Fibroblast of lung (primary cell): Measurements from ENCODE around the gene PDE4D. TPM values are rescaled to one million over a fixed set of nuclear protein-coding genes. Genes with fewer than 3 reads are reported as not detected.

Experiments used
- DNase-seq, 2 donors: peaks; one replicate each; pipeline versions ENCODE4 v3.0.0 to v3.0.0-alpha.2; 2010; ENCODE audit warnings: low read depth in 2 of 2
- H2AFZ ChIP-seq: 2 replicates; pipeline ENCODE4 v1.5.1; 2012; ENCODE audit warnings: low read length, control low read depth, inconsistent platforms
- H3K27ac ChIP-seq: 2 replicates; pipeline ENCODE4 v1.5.1; 2011; ENCODE audit warnings: low read length, control low read depth; ENCODE audit not compliant: insufficient read depth
- H3K27me3 ChIP-seq: 2 replicates; pipeline ENCODE4 v1.5.1; 2011; ENCODE audit warnings: mild to moderate bottlenecking, low read length; ENCODE audit not compliant: control insufficient read depth, insufficient read depth
- H3K36me3 ChIP-seq: 2 replicates; pipeline ENCODE4 v1.5.1; 2011; ENCODE audit warnings: low read length; ENCODE audit not compliant: control insufficient read depth, insufficient read depth
- H3K4me1 ChIP-seq: 2 replicates; pipeline ENCODE4 v1.5.1; 2011; ENCODE audit warnings: low read length; ENCODE audit not compliant: control insufficient read depth, insufficient read depth; ENCODE audit errors: extremely low read depth
- H3K4me2 ChIP-seq: 2 replicates; pipeline ENCODE4 v1.5.1; 2011; ENCODE audit warnings: low read length, control low read depth; ENCODE audit not compliant: insufficient read depth; ENCODE audit errors: extremely low read depth
- H3K4me3 ChIP-seq, 4 experiments: fragments of 200-600 bp in 1 of 4; sonication (generic) in 1 of 4; replicated peaks in 1 of 4; 2 replicates each; pipeline ENCODE4 v1.5.1; 2011 to 2016; ENCODE audit warnings: low read length in 4 of 4, low read depth in 3 of 4, mild to moderate bottlenecking in 3 of 4, control low read depth in 2 of 4, inconsistent platforms in 1 of 4, mixed read lengths in 1 of 4; ENCODE audit not compliant: insufficient read depth in 1 of 4; ENCODE audit errors: control extremely low read depth in 1 of 4
- H3K79me2 ChIP-seq: 2 replicates; pipeline ENCODE4 v1.5.1; 2012; ENCODE audit warnings: mild to moderate bottlenecking, low read length, inconsistent platforms; ENCODE audit not compliant: control insufficient read depth, insufficient read depth
- H3K9ac ChIP-seq: 2 replicates; pipeline ENCODE4 v1.5.1; 2011; ENCODE audit warnings: mild to moderate bottlenecking, low read length, control low read depth; ENCODE audit not compliant: insufficient read depth
- H3K9me3 ChIP-seq: 2 replicates; pipeline ENCODE4 v1.5.1; 2012; ENCODE audit warnings: low read depth, low read length; ENCODE audit not compliant: control insufficient read depth, insufficient read depth
- H4K20me1 ChIP-seq: 2 replicates; pipeline ENCODE4 v1.5.1; 2011; ENCODE audit warnings: low read length; ENCODE audit not compliant: control insufficient read depth, insufficient read depth; ENCODE audit errors: extremely low read depth
- CTCF ChIP-seq, 2 donors: IDR thresholded peaks in 1 of 2; conservative IDR thresholded peaks in 1 of 2; 1 replicate in 1 of 2; 2 replicates in 1 of 2; pipeline ENCODE4 v1.5.1; 2011 to 2012; ENCODE audit warnings: low read length in 2 of 2, control low read depth in 1 of 2, inconsistent platforms in 1 of 2, low read depth in 1 of 2, mild to moderate bottlenecking in 1 of 2
- EZH2 ChIP-seq: IDR thresholded peaks from 2 replicates; pipeline ENCODE4 v1.5.1; 2012; ENCODE audit warnings: low read length, control low read depth, mild to moderate bottlenecking; ENCODE audit errors: missing control alignments
- polyA plus RNA-seq, 2 donors: library from polyadenylated mRNA; depleted of rRNA in 1 of 2; stranded (reverse) in 1 of 2; unstranded in 1 of 2; fragments of >200 nt; gene quantifications; 2 replicates each; pipeline ENCODE4 v1.2.1, GENCODE V29; 2011 to 2012; ENCODE audit warnings: missing spikeins in 1 of 2
- total RNA-seq: library from RNA; depleted of rRNA; stranded (reverse); fragments of >200 nt; gene quantifications from 2 replicates; pipeline ENCODE4 v1.2.1, GENCODE V29; 2014

Gene PDE4D
- total and polyA plus RNA-seq, 2 donors (not counting 1 experiment from before 2014, with no cell fraction given), result 2.1 to 8.3 TPM

- H3K79me2 ChIP-seq, result no peaks in the 10 kb centered on the region
- H3K4me1 ChIP-seq, result peaks cover 3% of the 10 kb centered on the region
- no peak overlapping the region for H2AFZ ChIP-seq
- H3K27me3 ChIP-seq, result no peaks in the 10 kb centered on the region
- TF ChIP-seq CTCF (conservative IDR thresholded peaks at IDR 0.05 in 1 of 2, IDR thresholded peaks at IDR 0.05 in 1 of 2; ENCODE audit: low read depth in 1 of 2, low read length in 2 of 2), result no peak
- TF ChIP-seq EZH2, result no peak
- H4K20me1 ChIP-seq, result no peaks in the 10 kb centered on the region
- no peaks in the 10 kb centered on the region for H3K36me3 ChIP-seq
- no peak for DNase-seq
- no peak overlapping the region for H3K27ac ChIP-seq
- H3K4me3 ChIP-seq, result no peak overlapping the region
- H3K9ac ChIP-seq, result no peak overlapping the region
- no peaks in the 10 kb centered on the region for H3K9me3 ChIP-seq
- no peak overlapping the region for H3K4me2 ChIP-seq
These were observed 784.1 kb downstream of the PDE4D start for GRCh38 chr5:59109383-59109782.

GRCh38 chr5:59107692-59108091, 785.8 kb downstream of the PDE4D start:
- H3K4me2 ChIP-seq, result no peak overlapping the region
- DNase-seq, result peak in 1 of 2 donors; percentile 69
- no peak overlapping the region for H2AFZ ChIP-seq
- H3K27ac ChIP-seq, result no peak overlapping the region
- no peaks in the 10 kb centered on the region for H3K27me3 ChIP-seq
- H3K79me2 ChIP-seq, result no peaks in the 10 kb centered on the region
- H3K9ac ChIP-seq, result no peak overlapping the region
- H3K36me3 ChIP-seq, result no peaks in the 10 kb centered on the region
- no peaks in the 10 kb centered on the region for H4K20me1 ChIP-seq
- H3K4me1 ChIP-seq, result peaks cover 3% of the 10 kb centered on the region
- H3K9me3 ChIP-seq, result no peaks in the 10 kb centered on the region
- TF ChIP-seq CTCF (conservative IDR thresholded peaks at IDR 0.05 in 1 of 2, IDR thresholded peaks at IDR 0.05 in 1 of 2; ENCODE audit: low read depth in 1 of 2, low read length in 2 of 2) (no peak), EZH2 (no peak)
- H3K4me3 ChIP-seq, result no peak overlapping the region

GRCh38 chr5:59104400-59105127, 789.0 kb downstream of the PDE4D start:
- no peaks in the 10 kb centered on the region for H3K27me3 ChIP-seq
- H3K27ac ChIP-seq, result no peak overlapping the region
- H3K4me1 ChIP-seq, result peaks cover 3% of the 10 kb centered on the region
- peak in 1 of 2 donors; percentile 26 for DNase-seq
- H3K79me2 ChIP-seq, result no peaks in the 10 kb centered on the region
- no peaks in the 10 kb centered on the region for H3K9me3 ChIP-seq
- H4K20me1 ChIP-seq, result no peaks in the 10 kb centered on the region
- no peak overlapping the region for H3K9ac ChIP-seq
- H3K4me3 ChIP-seq, result no peak overlapping the region
- H2AFZ ChIP-seq, result peak overlapping the region; percentile 27
- no peak overlapping the region for H3K4me2 ChIP-seq
- TF ChIP-seq CTCF (conservative IDR thresholded peaks at IDR 0.05 in 1 of 2, IDR thresholded peaks at IDR 0.05 in 1 of 2; ENCODE audit: low read depth in 1 of 2, low read length in 2 of 2) (no peak), EZH2 (no peak)
- no peaks in the 10 kb centered on the region for H3K36me3 ChIP-seq
